Motor neuron (in vitro differentiated cells): ENCODE data around the gene SENP5. TPM values are rescaled to one million over a fixed set of nuclear protein-coding genes. Genes with fewer than 3 reads are reported as not detected.
"Not testable (repeated sequence)": the region's sequence is repeated elsewhere in the genome, so short reads cannot be mapped to it uniquely, and the experiment has no call there.

ENCODE experiments used
- ATAC-seq, 8 experiments: fragments of 200-7000 bp; cut with Tn5 transposase; replicated peaks in 6 of 8; 2 replicates each; pipeline ENCODE4 v1.8.0; 2021; ENCODE audit warnings: mild to moderate bottlenecking in 8 of 8, moderate library complexity in 8 of 8
- H3K27ac ChIP-seq, 2 donors: fragments of 250-450 bp; sonication (Bioruptor Pico); 2 replicates each; pipeline ENCODE4 v1.9.0; 2021; ENCODE audit warnings: antibody characterized with exemption in 2 of 2, mild to moderate bottlenecking in 2 of 2, moderate library complexity in 1 of 2
- H3K4me1 ChIP-seq, 2 donors: fragments of 250-450 bp; sonication (Bioruptor Pico); replicated peaks in 1 of 2; 2 replicates each; pipeline ENCODE4 v1.6.1; 2021; ENCODE audit warnings: antibody characterized with exemption in 2 of 2, mild to moderate bottlenecking in 2 of 2, moderate library complexity in 1 of 2
- H3K4me3 ChIP-seq, 5 donors: fragments of 250-450 bp; sonication (Bioruptor Pico); 2 replicates each; pipeline ENCODE4 v1.9.0; 2021; ENCODE audit warnings: antibody characterized with exemption in 5 of 5, mild to moderate bottlenecking in 5 of 5, moderate library complexity in 4 of 5
- WGBS, 10 experiments: fragments of 450-650 bp; shearing (Covaris generic); methylation state at CpG; one replicate each; pipeline ENCODE4 v1.0.0; 2022; 5-methylcytosine and 5-hydroxymethylcytosine counted together
- in situ Hi-C, 9 experiments: fragments of 400-800 bp; cut with MboI; loops; one replicate each; pipeline ENCODE4 v1.15.0; 2021; ENCODE audit warnings: low sequenced_read_pairs in 9 of 9, low pct_unique_long_range_greater_than_20kb in 2 of 9; ENCODE audit not compliant: unreplicated experiment in 9 of 9
- total RNA-seq, 8 experiments: library from RNA; unstranded; fragments of 300-600 nt; gene quantifications; 2 replicates each; pipeline versions ENCODE4 v1.2.3 to v1.2.4, GENCODE V29; 2022

The SENP5 gene
- total RNA-seq = 10 to 100 TPM; 26.0 to 37.4 (median 31.6) TPM

- Histone ChIP-seq H3K4me3 (peak within 1 kb of the TSS; percentile 72 to 100 (median 97)), H3K4me1 (peaks cover 11% of the 10 kb centered on the region in 2 donors), H3K27ac (peak within 1 kb of the TSS; percentile 90 to 96)
- ATAC-seq = peak; percentile 87 to 95 (median 94)
- in situ Hi-C loops = no loop called here
- WGBS, 10 experiments = 1 to 10% (median 5%) methylated on average over 2 to 30 of the region's 93 CpGs; no CpG with 5 or more reads in 5 of the 10 experiments
Measured at GRCh38 chr3:196867507-196868296, at the start of gene SENP5. TSS of gene SENP5 (plus strand) at chr3:196867920. CDS start at chr3:196885182, 17,262 bp downstream.

- 20 to 100% (median 91%) methylated on average over 1 to 6 of the region's 6 CpGs for WGBS, 10 experiments
- in situ Hi-C loops = no loop called here
- Histone ChIP-seq H3K4me3 (no peak overlapping the region), H3K4me1 (no peaks in the 10 kb centered on the region), H3K27ac (no peak overlapping the region)
- no peak for ATAC-seq
Measured at GRCh38 chr3:196821806-196822355, 45.8 kb upstream of the SENP5 start.

- H3K4me3 ChIP-seq, H3K27ac ChIP-seq, ATAC-seq, H3K4me1 ChIP-seq, in situ Hi-C loops: not testable (repeated sequence)
- WGBS, 10 experiments = 76 to 100% (median 96%) methylated on average over 1 to 3 of the region's 3 CpGs; no CpG with 5 or more reads in 1 of the 10 experiments
Measured at GRCh38 chr3:196829651-196830050, 38.1 kb upstream of the SENP5 start.

DNA sequence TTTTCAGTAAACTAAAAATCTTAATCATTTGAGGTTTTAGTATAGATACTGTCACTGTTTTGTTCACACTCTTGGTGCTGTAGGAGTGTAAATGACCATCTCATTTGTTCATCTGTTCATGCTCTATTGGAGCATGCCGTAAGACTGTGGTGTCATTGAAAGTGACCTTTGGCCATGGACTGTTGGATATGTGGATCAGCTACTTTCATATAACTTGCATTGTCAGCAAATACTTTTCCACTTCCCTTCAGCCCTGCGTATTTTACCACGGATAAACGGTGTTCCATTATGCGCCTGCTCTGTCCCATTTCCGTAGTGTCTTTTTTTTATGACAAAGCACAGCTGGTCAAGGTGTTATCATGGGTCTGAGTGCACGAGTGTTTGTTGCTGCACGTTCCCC is 32.6 kb upstream of the SENP5 start:
- H3K27ac ChIP-seq = no peak overlapping the region
- in situ Hi-C loops = no loop called here
- WGBS, 10 experiments = 0 to 92% (median 78%) methylated on average over 3 to 8 of the region's 8 CpGs; no CpG with 5 or more reads in 2 of the 10 experiments
- peak in 1 of 8 experiments; percentile 14 for ATAC-seq
- H3K4me1 ChIP-seq = no peaks in the 10 kb centered on the region
- H3K4me3 ChIP-seq = no peak overlapping the region

DNA sequence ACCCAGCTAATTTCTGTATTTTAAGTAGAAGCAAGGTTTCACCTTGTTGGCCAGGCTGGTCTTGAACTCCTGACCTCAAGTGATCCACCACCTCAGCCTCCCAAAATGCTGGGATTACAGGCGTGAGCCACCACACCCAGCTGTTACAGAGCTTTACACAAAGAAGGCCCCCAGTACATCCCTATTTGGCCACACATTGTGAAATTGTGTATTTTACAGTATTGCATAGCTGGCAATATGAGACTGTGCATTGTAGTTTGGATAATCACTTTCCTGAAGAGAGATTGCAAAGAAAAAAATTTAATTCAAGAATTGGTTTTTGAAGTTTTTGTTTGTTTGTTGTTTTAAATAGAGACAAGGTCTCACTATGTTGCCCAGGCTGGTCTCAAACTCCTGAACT is 31.1 kb upstream of the SENP5 start:
- H3K4me1 ChIP-seq, H3K27ac ChIP-seq, ATAC-seq, in situ Hi-C loops, H3K4me3 ChIP-seq: not testable (repeated sequence)
- WGBS, 10 experiments = 88 to 100% (median 100%) methylated on average over 1 of the region's 1 CpG; no CpG with 5 or more reads in 4 of the 10 experiments

DNA sequence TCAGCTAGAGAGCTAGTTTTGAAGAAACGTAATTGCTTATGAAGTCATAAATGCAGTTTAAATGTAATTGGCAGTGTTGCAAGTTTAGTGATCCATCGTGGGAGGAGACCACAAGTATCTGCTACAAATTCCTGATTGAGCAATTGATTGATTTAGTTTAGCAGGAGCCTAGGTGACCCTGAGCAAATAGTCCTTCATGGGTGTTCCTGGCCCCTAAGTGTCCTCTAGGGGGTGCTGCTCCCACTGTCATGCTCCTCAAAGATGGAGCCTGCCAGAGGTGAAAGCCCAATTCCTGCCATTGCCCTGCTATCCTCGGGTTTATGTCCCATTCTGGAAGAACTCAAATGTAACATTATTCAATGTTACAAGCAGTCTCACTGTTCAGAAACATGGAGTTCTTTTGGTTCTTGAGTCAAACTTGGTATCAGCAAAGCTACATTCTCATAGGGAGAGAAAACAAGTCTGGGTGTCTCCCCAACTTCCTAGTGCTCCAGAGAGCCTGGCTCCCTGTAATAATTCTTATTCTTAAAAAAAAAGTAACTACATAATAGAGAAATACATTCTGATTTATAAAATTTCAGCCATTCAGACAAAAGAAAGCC is 29.8 kb upstream of the SENP5 start:
- Histone ChIP-seq H3K4me3 (no peak overlapping the region), H3K27ac (no peak overlapping the region), H3K4me1 (no peaks in the 10 kb centered on the region)
- in situ Hi-C loops = no loop called here
- ATAC-seq = peak in 3 of 8 experiments; percentile 84 to 85 (median 84)
- 0 to 83% (median 60%) methylated on average over 1 to 3 of the region's 3 CpGs; no CpG with 5 or more reads in 1 of the 10 experiments for WGBS, 10 experiments

DNA sequence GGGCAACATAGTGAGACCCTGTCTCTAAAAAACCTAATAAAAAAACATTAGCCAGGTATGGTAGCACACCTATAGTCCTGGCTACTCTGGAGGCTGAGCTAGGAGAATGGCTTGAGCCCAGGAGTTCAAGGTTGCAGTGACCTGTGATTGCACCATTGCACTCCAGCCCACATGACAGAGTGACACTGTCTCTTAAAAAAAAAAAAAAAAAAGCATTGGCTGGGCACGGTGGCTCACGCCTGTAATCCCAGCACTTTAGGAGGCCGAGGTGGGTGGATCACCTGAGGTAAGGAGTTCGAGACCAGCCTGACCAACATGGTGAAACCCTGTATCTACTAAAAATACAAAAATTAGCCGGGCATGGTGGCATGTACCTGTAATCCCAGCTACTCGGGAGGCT is 28.4 kb upstream of the SENP5 start:
- ATAC-seq, H3K4me1 ChIP-seq, H3K27ac ChIP-seq, H3K4me3 ChIP-seq, in situ Hi-C loops: not testable (repeated sequence)
- WGBS, 10 experiments = 20 to 100% (median 60%) methylated on average over 1 to 3 of the region's 6 CpGs; no CpG with 5 or more reads in 4 of the 10 experiments

DNA sequence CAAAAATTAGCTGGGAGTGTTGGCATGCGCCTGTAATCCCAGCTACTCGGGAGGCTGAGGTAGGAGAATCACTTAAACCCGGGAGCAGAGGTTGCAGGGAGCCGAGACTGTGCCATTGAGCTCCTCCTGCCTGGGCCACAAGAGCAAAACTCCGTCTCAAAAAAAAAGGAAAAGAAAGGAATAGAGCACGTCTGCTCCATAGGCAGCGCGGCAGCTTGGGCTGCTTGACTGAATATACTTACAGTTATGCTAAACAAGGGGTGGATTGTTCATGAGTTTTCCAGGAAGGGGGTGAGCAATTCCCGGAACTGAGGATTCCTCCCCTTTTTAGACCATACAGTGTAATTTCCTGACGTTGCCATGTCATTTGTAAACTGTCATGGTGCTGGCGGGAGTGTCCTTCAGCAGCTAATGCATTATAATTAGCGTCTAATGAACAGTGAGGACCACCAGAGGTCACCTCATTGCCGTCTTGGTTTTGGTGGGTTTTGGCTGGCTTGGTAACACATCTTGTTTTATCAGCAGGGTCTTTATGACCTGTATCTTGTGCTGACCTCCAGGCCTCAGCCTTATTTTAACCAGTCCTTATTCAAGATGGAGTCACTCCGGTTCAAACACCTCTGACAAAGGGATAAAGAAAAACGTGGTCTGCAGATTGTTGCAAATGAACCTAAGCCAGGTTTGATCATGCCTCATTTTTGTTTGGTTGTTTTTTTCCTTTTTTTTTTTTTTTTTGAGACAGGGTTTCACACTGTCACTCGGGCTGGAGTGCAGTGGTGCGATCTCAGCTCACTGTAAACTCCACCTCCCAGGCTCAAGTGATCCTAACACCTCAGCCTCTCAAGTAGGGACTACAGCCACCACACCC is 24.9 kb upstream of the SENP5 start:
- ATAC-seq = peak; percentile 26 to 85 (median 71)
- H3K4me3 ChIP-seq = no peak overlapping the region
- in situ Hi-C loops = no loop called here
- no peaks in the 10 kb centered on the region for H3K4me1 ChIP-seq
- 61 to 88% (median 76%) methylated on average over 3 to 9 of the region's 17 CpGs for WGBS, 10 experiments
- no peak overlapping the region for H3K27ac ChIP-seq

DNA sequence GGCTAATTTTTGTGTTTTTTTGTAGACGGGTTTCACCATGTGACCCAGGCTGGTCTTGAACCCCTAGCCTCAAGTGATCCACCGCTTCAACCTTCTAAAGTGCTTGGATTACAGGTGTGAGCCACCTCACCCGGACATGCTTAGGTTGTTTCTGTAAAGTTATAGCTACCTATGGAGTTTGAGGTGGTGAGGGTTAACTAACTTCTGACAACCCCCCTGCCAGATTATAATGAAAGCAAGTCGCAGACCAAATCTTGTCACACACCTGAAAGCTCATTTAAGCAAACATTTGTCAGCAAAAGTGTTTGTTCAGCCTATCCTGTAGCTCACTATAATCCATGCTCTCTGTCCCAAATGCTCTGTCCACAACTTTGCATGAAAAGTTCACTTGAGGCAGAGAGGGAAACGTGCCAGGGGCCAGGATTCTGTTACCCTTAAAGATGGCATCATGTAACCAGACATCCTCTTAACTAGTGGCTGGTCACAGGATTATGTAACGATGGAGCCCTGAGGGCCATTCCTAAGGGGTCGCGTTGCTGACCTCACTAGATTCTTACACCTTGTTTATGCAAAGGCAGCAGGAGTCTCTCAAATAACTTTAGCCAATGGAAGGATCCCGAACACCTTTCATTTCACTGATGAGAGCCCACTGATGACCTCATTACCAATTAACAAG is 24.1 kb upstream of the SENP5 start:
- in situ Hi-C loops = no loop called here
- no peak for ATAC-seq
- 64 to 100% (median 88%) methylated on average over 1 to 5 of the region's 9 CpGs; no CpG with 5 or more reads in 1 of the 10 experiments for WGBS, 10 experiments
- Histone ChIP-seq H3K4me3 (no peak overlapping the region), H3K27ac (no peak overlapping the region), H3K4me1 (no peaks in the 10 kb centered on the region)

DNA sequence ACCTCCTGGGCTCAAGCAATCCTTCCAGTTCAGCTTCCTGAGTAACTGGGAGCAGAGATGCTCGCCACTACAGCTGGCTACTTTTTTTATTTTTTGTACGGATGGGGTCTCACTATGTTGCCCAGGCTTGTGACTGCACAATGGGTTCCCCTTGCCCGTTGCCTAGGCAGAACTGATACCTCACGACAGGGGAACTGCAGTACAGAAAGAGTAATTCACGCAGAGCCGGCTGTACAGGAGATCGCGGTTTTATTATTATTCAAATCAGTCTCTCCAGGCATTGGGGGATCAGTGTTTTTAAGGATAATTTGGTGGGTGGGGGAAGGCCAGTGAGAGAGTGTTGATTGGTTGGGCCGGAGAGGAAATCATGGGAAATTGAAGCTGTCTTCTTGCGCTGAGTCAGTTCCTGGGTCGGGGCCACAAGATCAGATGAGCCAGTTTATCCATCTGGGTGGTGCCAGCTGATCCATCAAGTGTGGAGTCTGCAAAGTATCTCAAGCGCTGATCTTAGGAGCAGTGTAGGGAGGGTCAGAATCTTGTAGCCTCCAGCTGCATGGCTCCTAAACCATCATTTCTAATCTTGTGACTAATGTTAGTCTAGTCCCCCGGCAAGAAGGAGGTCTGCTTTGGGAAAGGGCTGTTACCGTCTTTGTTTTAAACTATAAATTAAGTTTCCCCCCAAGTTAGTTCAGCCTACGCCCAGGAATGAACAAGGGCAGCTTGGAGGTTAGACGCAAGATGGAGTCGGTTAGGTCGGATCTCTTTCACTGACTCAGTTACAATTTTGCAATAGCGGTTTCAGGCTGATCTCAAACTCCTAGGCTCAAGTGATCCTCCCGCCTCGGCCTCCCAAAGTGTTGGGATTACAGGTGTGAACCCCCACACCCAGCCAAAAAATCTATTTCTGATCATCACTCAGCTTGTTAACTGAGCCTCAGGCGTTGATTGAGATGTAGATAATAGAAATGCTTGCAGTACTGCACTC is 23.2 kb upstream of the SENP5 start:
- in situ Hi-C loops, H3K4me3 ChIP-seq, H3K27ac ChIP-seq, H3K4me1 ChIP-seq, ATAC-seq: not testable (repeated sequence)
- 76 to 100% (median 89%) methylated on average over 1 to 11 of the region's 22 CpGs; no CpG with 5 or more reads in 1 of the 10 experiments for WGBS, 10 experiments

DNA sequence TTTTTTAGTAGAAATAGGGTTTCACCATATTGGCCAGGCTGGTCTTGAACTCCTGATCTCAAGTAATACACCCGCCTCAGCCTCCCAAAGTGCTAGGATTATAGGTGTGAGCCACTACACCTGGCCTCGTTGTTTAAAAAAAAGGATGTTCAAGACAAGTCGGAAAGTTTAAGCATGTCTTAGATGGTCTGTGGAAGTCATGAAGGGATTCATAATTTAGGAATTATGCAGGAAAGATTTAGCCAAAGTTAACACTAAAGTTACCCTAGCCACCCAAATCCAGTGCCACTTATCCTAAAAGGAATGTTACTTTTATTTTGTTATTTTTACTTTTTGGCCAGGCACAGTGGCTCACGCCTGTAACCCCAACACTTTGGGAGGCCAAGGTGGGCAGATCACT is 19.3 kb upstream of the SENP5 start:
- in situ Hi-C loops, ATAC-seq, H3K27ac ChIP-seq, H3K4me3 ChIP-seq, H3K4me1 ChIP-seq: not testable (repeated sequence)
- WGBS, 10 experiments = 35 to 100% (median 80%) methylated on average over 1 to 4 of the region's 4 CpGs; no CpG with 5 or more reads in 1 of the 10 experiments
